ENCODE results near the gene UPF1.

- TF ChIP-seq CTCF (IDR thresholded peaks at IDR 0.05) (no peak), POLR2A (IDR thresholded peaks at IDR 0.05) (no peak), POLR2AphosphoS5 (IDR thresholded peaks at IDR 0.05) (no peak)
Measured at GRCh38 chr19:18796239-18796638, 35.5 kb upstream of the UPF1 start.
